HL-60/S4 treated with phorbol 12-myristate 13-acetate at 8.2 ng/mL for 4 days and 3 days (cell line): ENCODE data around the gene STIMATE.

Source experiments
- in situ Hi-C: fragments of 300-500 bp; cut with MboI; formaldehyde crosslinking; loops from 2 replicates; pipeline ENCODE4 v1.15.0; 2022; ENCODE audit warnings: low sequenced_read_pairs

The STIMATE gene

DNA sequence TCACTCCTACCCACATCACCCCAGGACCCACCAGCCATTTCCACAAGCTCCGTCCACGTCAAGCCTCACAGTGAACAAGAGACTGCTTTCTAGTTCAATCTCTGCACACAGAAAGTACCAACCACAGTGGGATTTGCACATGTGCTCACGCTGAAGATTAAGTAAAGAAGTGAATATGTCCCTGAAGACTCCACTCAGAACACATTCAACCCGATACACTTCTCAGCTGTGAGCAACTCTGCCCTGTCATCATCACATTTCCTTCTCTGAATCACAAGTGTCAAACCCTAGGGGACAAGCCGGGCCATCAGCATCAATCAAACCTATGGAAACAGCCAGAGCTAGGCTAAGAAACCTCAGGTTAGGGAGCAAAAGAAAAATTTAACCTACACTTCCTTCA lies 1.9 kb downstream of the STIMATE start:
- in situ Hi-C loops = no loop called here

DNA sequence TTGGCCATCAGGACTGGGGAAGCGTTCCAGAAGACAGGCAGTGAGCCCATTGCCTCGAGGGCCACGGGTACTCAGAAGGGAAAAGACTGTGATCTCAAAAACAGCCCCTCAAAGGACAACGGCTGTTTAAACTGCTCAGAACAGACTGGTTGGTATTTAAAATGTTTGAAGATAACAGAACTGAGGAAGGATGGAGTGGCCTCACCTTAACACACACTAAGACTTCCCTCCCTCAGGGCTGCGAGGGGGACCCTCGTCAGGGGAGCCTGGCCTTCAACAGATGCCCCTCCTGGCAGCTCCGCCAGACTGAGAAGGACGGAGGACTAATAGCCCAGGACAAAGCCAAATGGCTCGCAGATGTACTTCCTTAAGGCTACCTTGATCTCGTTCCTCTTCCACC lies 2.6 kb downstream of the STIMATE start:
- in situ Hi-C loops = no loop called here

DNA sequence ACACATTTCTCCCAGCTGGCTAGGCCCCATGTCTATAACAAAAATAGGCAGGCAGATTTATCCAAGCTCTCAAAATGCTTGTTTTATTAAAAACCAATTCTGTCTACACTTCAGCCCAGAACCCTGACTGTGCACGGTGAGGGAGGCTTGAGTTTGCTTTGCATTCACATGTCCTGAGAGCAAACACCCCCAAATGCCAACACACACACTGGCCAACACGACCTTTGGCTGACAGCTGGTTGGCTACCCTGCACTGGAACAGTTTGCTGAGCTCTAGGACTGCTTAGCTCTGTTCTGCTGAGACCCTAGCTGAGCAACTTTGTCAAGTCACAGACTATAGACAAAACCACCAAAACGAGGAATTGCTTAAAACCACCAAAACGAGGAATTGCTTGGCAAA lies 3.6 kb downstream of the STIMATE start:
- in situ Hi-C loops = no loop called here

DNA sequence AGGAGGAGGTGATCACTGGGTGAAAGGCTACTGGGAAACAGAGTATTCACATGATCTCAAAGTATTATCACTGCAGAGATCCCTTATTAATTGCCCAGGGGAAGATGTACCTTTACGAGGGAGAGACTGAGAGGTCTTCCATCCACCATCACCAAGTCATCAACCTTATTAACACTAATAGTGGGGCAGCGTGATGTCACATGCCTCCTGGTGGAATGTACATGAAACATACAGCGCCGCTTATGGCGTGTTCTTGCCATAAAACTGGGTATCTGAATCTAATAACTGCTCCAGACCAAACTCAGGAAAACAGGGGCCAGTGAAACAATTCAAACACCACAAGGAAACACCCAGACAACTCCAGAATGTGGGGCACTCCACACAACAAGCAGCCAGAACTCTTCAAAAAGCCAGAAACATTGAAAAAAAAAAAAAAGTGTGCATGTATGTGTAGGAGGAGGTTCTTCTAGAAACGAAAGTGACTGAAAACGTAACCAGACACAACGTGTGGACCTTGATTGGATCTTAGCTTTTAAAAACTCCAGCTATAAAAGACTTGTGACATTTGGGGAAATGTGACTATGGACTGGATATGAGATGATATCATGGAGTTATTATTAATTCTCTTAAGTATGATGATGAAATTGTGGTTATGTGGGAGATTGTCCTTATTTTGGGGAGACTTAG lies 4.6 kb downstream of the STIMATE start:
- in situ Hi-C loops = no loop called here

DNA sequence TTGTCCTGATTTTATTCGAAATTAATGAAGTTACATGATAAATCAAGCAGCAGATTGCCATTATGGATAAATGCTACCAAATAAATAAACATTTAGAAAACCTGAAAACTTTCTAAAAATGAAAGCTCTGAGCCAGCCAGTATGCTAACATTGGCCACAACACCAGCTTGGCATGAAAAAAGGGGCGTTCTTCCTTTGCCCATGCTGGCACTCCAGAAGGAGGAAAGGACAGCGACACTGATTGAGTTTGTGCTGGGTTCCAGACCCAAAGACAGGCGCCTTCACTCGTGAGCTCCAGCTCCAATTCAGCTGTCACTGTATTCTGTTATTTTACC lies 5.1 kb downstream of the STIMATE start:
- in situ Hi-C loops = no loop called here

DNA sequence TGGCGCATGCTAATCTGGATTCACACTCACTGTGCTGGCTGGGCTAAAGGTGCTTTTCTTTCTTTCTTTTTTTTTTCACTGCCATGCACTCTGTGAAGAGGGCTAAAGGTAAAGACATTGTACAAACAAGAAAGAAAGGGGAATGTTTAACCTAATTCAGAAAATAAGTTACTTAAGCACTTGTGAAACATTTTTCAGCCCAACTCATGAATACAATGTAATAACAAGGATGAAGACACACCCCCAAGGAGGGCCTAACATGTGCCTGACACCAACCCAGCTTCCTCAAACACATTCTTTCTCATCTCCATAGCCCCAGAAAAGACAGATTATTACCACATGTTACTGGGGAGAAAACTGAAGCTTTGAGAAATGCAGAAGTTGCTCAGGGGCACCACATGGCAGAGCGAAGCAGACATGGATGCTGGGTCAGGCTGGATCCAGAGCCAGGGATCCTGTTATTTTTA lies 5.7 kb downstream of the STIMATE start:
- in situ Hi-C loops = no loop called here

DNA sequence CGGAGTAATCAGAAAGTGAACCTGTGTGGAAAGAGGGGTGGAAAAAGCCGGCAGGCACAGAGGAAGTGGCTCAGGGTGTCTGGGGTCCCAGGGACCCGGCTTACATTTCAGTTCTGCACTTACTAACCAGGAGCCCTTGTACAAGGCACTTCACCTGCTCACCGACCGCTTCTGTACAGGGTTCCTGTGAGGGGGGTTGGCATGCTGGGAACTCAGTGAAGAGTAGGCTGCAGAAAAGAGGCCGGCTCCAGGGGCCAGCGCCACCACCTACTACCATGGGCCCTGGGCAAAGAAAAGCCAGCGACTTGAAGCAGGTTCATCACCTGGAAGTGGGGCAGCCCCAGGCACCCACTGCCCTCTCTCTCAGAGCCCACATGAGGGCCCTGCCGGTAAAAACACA lies 6.2 kb downstream of the STIMATE start:
- in situ Hi-C loops = no loop called here

DNA sequence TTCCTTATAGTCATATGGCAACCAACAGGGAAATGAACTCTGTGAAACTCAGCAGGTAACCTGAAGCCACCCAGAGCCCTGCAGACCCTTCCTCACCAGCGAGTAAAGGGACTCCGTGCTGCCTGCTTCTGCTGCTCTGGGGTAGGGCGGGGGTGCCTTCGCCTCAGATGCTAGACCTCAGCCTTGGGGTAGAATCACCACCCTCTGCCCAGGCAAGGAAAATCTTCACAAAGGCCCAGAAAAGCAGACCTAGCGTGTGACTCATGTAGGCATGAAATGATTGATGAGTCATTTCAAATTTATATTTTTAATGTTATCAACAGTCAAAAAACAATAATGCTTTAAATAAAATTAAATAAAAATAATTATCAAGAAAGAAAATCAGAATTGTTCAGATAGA lies 6.6 kb downstream of the STIMATE start:
- in situ Hi-C loops = no loop called here

DNA sequence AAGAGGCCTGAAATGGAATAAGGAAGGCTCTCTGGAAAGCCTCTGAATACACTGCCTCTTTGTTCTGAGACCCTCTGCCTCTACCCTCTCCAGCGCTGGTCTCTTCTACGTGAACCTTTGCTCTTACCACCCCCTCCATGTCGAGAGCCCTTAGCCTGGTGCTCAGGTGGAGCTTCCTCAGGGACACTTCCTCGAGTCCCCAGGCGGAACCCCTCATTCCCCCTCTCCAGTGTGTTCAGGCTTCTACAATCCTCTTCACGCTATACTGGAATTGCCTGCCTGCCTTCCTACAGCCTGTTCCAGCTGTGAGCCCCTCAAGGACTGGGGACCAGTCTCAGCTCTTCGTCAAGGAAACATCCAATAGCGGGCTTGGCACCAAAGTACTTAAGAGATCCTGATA lies 7.4 kb downstream of the STIMATE start:
- in situ Hi-C loops = no loop called here

DNA sequence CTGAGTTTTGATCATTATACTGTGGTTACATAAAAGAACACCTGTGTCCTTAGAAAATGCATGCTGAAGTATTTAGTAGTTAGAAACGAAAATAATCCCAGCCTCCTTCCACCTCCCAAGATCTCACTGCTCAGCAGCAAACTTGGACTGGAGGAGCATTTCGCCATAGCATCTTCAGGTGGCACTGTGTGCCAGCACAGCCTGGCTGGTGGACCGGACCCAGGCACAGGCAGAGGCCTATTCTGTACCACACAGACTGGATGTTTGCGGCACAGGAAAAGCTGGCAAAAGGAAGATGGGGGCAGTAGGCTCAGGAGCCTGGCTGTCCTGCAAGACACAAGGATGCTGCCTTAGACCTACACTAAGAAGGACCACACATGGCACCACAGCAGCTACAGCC lies 10.2 kb downstream of the STIMATE start:
- in situ Hi-C loops = no loop called here

DNA sequence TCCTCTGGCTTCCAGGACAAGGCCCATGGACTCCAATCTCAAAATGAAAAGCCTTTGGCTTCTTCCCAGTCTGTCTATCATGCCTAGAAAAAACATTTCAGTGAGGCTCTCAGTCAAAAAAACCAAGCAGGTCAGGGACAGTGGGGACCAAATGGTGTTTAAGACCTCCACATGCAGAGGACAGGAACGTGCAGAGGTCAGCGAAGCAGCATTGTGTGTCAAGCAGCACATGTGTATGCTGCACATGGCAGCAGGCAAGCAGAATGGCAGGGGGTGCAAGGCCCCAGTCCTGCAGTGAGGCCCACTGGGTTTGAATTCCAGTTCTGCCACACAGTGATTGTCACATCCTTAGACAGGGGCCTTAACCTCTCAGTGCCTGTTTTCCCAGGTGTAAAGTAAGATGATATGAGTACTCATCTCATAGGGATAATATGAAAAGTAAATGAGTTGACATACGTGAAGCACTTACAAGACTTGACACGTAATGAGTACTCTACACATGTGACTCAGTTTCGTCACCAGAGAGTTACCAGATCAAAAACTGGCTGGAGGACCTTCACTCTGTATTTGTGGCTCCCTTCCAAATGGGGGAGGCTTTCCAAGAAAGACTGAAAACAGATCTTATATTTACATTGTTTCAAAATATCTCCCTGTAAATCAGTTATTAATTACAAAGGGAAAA lies 11.2 kb downstream of the STIMATE start:
- in situ Hi-C loops = no loop called here

DNA sequence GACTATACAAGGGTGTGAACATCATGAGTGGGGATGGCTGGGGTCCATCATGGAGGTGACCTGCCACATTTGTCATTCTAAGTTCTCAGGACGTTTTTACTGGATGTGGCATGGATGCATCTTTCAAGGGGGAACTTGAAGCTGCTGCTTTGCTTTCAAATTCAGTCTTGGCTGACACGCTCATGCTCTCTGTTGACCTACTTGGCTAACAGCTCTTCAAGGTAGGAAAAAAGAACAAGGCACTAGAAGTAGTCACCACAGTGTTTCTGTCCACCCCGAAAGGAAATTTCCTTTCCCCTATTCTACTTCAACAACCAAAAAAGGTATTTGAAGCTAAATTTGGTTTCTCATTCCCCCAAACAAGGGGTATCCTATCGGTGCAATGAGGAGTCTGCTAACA lies 15.0 kb downstream of the STIMATE start:
- in situ Hi-C loops = no loop called here

DNA sequence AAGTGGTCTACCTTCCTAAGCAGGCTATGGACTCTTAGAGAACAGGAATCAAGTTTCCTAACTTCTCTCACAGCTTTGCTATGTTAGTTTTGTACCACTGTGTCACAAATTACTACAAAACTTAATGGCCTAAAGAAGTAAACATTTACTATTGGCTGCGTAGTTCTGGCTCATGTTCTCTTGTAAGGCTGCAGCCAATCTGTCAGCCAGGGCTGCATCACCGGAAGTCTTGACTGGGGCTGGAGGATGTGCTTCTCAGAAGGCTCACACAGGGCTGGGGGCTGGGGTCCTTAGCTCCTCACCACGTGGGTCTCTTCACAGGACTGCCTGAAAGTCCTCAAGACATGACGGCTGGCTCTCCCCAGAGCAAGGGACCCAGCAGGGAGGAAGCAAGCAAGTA lies 15.5 kb downstream of the STIMATE start:
- in situ Hi-C loops = no loop called here

DNA sequence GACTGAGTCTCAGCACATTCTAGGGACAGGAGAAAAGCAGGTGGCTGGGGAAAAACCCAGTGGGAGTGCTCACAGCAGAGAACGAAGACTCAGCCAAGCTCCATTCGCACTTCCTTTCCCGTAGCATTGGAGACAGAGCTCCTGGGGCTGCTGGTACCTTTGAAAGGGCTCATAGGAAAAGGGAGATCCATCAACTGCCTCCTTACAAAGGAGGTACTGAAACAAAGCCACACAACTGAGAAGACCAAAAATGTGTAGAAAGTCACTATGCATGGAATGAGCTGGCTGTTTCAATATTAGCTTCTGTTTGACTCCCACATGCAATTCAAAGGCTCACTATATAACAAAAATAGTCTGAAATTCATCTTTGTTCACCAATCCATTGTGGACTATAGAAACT lies 16.9 kb downstream of the STIMATE start:
- in situ Hi-C loops = no loop called here

DNA sequence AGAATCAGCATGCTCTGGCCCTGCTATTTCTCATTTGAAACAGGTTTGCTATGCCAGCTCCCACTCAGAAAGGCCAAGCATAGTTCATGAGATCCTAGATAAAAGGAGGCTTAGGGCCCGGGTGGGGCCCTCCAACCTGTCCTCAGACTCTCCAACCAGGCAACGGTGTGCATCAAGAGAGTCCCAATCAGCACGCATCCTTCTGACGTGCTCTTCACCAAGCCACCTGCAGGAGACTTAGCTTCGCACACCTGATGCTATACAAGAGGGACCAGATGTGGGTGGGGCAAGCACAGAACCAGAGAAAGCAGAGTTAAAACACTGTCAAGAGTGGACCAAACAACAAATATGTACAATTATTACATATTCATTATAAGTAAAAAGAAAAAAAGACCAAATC lies 17.3 kb downstream of the STIMATE start:
- in situ Hi-C loops = no loop called here

DNA sequence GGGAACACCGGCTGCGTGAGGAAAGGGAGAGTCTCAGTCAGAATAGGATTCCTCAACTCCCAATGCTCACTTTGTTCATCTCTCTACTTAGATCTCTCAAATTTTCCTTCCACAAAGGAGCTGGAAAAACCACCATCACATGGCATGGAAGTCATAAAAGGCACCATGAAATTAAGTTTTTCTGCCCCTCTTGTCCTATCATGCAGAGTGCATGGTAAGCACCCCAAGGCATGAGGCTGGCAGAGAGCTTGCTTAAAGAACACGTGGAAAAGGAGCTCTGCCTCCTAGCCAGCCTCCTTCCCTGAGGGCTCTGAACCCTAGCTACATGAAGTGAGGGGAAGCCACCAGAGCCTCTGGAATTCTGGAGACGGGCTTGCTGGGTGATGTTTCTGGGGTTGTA lies 17.8 kb downstream of the STIMATE start:
- in situ Hi-C loops = no loop called here

DNA sequence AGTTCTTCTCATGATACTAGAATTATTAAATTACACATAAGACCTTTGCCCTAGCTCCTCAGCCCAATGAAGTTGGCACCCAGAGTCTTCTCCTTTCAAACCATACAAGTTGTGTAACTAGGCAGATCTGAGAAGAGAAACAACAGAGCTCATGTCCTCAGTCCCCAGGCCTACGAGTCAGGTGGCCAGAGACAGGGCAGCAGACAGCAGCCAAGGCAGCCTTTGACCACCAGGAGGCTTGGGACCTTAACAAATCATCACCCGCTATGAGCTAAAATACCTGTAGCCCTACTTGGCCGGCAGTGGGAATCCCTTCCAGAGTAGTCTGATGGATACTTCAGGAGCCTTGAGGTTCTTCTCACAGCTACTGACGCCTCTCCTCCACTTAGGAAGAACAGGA lies 18.3 kb downstream of the STIMATE start:
- in situ Hi-C loops = no loop called here

DNA sequence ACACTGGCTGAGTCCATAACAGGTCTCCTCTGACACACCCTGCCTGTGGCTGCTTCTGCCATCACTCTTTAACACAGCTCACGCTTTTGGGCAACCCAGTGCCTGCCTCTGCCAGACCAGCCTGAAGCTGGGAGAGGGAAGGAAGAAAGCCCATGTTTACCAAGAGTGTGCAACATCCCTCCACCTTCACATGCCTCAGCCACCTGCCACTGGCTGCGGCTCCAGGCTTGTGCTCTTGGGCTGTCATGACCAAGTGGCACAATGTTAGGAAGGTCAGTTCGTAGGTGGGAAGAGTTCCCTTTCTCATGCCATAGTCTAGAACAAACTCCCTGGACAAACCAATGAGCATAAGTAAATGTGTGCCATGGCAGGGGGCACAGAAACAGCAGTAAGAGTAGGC lies 20.3 kb downstream of the STIMATE start:
- in situ Hi-C loops = no loop called here

DNA sequence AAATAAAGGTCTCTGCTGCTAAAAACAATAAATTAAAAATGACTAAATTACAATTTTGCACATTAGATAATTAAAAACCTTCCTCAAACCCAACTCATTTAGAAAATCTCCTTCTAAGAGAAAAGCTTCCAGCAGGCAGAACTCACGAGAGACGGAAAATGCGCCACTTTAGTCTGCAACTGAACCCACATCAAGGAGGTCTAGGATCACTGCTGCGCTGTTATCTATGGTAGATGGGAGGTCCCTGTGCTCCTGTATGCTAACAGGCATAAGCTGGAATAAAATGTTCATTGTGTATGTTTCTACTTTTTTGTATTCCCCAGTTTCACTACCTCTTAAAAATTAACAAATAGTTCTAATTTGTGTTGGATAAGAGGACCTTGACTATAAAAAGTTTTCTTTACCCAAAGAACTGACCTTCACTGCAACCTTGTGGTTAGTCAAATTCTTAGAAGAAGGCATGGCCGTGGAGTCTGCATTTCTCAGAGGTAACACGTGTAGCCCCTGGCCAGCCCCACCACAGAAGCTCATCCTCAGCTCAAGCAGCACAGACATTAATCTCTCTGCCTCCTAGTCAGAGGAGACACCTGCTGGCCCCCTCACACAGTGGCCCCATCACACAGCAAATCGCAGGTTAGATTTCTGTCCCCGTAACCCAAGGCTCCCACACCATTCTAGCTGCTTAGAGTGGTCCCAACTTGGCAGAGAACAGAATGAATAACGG lies 22.3 kb downstream of the STIMATE start:
- in situ Hi-C loops = no loop called here

DNA sequence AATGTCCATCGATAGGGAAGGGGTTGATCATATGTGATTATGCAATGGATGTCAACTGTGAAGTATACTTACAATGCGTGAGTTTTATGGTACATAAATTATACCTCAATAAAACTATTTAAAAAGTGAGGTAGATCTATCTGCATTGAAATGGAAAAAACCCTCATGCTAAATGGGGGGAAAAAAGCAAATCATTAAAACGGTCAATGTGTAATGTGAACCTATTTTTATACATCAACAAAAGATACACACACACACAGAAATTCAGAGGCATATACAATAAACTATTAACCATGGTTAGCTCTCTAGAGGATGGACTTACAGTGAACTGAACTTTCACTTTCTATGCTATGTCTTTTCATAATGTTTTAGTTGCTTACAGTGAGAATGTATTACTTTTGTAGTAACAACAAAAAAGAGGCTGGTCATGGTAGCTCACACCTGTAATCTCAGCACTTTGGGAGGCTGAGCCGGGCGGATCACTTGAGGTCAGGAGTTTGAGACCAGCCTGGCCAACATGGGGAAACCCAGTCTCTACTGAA lies 23.1 kb downstream of the STIMATE start:
- in situ Hi-C loops = no loop called here

DNA sequence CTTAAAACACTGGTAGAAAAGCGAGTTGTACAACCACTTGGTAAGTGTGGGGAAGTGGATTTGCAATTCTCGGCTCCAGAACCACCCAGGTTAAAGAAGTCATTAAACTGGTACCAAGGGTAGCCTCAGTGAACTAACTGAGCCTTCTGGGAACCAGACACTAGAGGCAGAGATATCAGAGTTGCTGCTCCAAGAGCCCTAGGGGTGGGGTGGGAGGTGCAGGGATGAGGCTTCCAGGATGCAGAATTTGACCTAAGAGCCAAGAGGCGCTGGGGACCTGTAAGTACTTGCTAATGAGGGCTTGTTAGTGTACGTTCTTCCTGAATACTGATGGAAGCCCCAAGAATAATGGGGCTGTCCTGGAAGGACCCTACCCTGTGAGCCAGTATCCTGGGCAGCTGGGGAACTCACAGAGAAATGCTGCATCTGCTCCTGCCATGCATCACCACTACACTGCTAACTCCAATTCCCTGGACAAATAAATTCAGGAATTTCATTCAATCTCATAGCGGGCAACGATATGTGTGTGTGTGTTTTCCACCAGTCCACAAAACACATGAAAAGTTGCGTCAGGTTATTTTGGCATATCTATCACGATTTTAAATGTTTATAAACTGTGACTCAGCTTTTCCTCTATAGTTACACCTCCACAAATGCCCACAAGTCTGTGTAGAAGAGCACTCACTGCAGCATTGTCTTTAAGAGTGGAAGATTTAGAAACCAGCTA lies 23.8 kb downstream of the STIMATE start:
- in situ Hi-C loops = no loop called here
